A673 (cell line): ENCODE data around the gene IL1B.

Source experiments
- CTCF ChIP-seq: fragments of 300-800, 200-600 bp; sonication (generic); conservative IDR thresholded peaks from 2 replicates; pipeline ENCODE4 v1.5.1; 2017; ENCODE audit warnings: low read depth, mild to moderate bottlenecking, antibody characterized with exemption, low read length, moderate library complexity, mixed read lengths
- EZH2 ChIP-seq: fragments of 200-600 bp; sonication (generic); IDR thresholded peaks from 2 replicates; pipeline ENCODE4 v1.6.1; 2017; ENCODE audit warnings: borderline replicate concordance, low read depth, mild to moderate bottlenecking, mixed read lengths, antibody characterized with exemption, low read length; ENCODE audit not compliant: poor library complexity, severe bottlenecking

GRCh38 chr2:112829961-112830681 is 6.5 kb downstream of the IL1B start:
- TF ChIP-seq CTCF (no peak), EZH2 (no peak)
